MCF 10A (cell line): Measurements from ENCODE around the gene SHISA3. TPM values are rescaled to one million over a fixed set of nuclear protein-coding genes. Genes with fewer than 3 reads are reported as not detected.
A peak's percentile ranks its signal among the peaks of the same experiment; 100 is the strongest.

Experiments
- Bru-seq: library from RNA; stranded (reverse); fragments of 400-500 nt; gene quantifications from one replicate; lab custom pipeline; 2021; lab: Mats Ljungman, UMichigan
- BruChase-seq, 2 experiments: library from RNA; stranded (reverse); fragments of 400-500 nt; gene quantifications; one replicate each; lab custom pipeline; 2021; lab: Mats Ljungman, UMichigan
- BruUV-seq: library from RNA; stranded (reverse); fragments of 400-500 nt; replicated peaks from 2 replicates; lab custom pipeline; 2021; lab: Mats Ljungman, UMichigan
- CTCF ChIA-PET: fragments of 300-600 bp; sonication (Branson Sonifier 250); formaldehyde crosslinking; extraction: SDS; loops from one replicate; lab custom pipeline; 2021; ENCODE audit warnings: antibody characterized with exemption, inconsistent platforms; lab: Yijun Ruan, JAX
- POLR2A ChIA-PET: fragments of 300-600, 350-650 bp; sonication (Branson Sonifier 250); formaldehyde crosslinking; extraction: SDS; loops from one replicate; lab custom pipeline; 2020; ENCODE audit warnings: antibody characterized with exemption, inconsistent platforms; lab: Yijun Ruan, JAX
- DNase-seq: peaks from one replicate; pipeline ENCODE4 v3.0.0-alpha.2; 2018; ENCODE audit not compliant: unreplicated experiment
- H3K27ac Mint-ChIP-seq: one replicate; pipeline ENCODE4 v1.8.0; 2022; ENCODE audit warnings: mild to moderate bottlenecking, low read depth, mixed read lengths; ENCODE audit not compliant: unreplicated experiment
- H3K27me3 Mint-ChIP-seq: one replicate; pipeline ENCODE4 v1.8.0; 2022; ENCODE audit warnings: mixed read lengths; ENCODE audit not compliant: insufficient read depth, unreplicated experiment
- H3K36me3 Mint-ChIP-seq: one replicate; pipeline ENCODE4 v1.8.0; 2022; ENCODE audit warnings: mild to moderate bottlenecking, moderate library complexity, mixed read lengths; ENCODE audit not compliant: insufficient read depth, unreplicated experiment
- H3K4me1 Mint-ChIP-seq: one replicate; pipeline ENCODE4 v1.8.0; 2022; ENCODE audit warnings: mixed read lengths; ENCODE audit not compliant: insufficient read depth, unreplicated experiment
- H3K4me3 Mint-ChIP-seq: one replicate; pipeline ENCODE4 v1.8.0; 2022; ENCODE audit warnings: mild to moderate bottlenecking, moderate library complexity, mixed read lengths; ENCODE audit not compliant: unreplicated experiment
- H3K9me3 Mint-ChIP-seq: one replicate; pipeline ENCODE4 v1.8.0; 2022; ENCODE audit warnings: mixed read lengths; ENCODE audit not compliant: unreplicated experiment
- intact Hi-C: fragments of 100-400 bp; cut with micrococcal nuclease; formaldehyde crosslinking; loops from 2 replicates; pipeline ENCODE4 v1.14.1; 2022
- long read RNA-seq: library from polyadenylated mRNA; stranded (forward); transcript quantifications from one replicate; pipeline ENCODE4 v2.0.0, GENCODE V29; 2022
- total RNA-seq: library from RNA; stranded (reverse); gene quantifications from 2 replicates; pipeline ENCODE4 v1.2.3, GENCODE V29; 2022
- TF ChIP-seq, protein P1 (sequence below): fragments of 200-600 bp; IDR thresholded peaks from one replicate; pipeline ENCODE4 v1.8.0; 2022; ENCODE audit warnings: antibody characterized with exemption, mild to moderate bottlenecking; ENCODE audit not compliant: unreplicated experiment

Gene SHISA3
- not detected in 2 replicates for total RNA-seq
- not detected for Bru-seq, nascent RNA
- BruChase-seq, experiment 1, labeled RNA remaining after a 6-hour chase, result not detected
- not detected for BruChase-seq, experiment 2, labeled RNA remaining after a 2-hour chase
- long read RNA-seq, result 0 reads

DNA sequence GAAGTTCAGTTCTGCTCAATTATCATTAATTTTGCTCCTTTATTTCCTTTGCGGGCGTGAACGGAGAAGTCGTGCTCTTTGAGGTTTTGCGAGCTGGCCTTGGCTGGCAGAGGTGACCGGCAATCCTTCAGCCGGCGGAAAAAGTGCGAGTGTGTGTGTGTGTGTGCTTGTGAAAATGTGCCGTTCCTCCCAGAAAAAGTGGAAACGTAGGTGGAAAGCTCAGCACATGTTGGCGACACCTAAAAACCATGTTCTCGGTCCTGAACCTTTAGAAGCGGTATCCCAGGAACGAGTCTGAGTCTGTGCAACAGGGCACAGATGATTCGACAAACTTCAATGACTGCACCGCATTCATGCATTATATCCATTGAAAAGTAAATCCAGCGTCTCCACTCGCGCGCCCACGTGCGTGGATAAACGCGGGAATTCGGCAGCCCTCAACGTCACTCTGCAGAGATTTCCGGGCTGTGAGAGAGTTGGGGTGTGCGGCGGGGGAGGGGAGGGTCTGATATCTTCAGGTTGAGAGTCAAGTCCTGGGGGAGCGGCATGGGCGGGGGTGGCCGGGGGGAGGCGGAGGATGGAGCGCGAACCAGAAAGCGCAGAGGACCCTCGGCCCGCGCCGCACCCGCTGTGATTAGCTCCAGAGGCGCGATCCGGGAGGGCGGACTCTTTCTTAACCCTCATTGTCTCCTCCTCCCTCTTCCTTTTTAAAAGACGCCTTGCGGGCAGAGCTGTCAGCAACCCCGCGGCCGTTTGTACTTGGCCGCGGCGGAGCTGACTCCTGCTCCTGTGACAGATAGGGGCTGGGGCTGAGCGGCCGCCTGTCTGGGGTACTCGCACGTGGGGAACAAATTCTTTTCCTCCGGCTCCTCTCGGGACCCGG, at the start of gene SHISA3:
Gene SHISA3, plus strand, starts transcription at position 737 of the 883 bp plus-strand sequence. CDS start 569 bp downstream, outside the sequence.
- peak within 1 kb of the TSS; percentile 53 for H3K4me3 Mint-ChIP-seq
- no peak for DNase-seq
- no TSS peak for BruUV-seq
- intact Hi-C loops, result no loop called here
- TF ChIP-seq, protein P1, sequence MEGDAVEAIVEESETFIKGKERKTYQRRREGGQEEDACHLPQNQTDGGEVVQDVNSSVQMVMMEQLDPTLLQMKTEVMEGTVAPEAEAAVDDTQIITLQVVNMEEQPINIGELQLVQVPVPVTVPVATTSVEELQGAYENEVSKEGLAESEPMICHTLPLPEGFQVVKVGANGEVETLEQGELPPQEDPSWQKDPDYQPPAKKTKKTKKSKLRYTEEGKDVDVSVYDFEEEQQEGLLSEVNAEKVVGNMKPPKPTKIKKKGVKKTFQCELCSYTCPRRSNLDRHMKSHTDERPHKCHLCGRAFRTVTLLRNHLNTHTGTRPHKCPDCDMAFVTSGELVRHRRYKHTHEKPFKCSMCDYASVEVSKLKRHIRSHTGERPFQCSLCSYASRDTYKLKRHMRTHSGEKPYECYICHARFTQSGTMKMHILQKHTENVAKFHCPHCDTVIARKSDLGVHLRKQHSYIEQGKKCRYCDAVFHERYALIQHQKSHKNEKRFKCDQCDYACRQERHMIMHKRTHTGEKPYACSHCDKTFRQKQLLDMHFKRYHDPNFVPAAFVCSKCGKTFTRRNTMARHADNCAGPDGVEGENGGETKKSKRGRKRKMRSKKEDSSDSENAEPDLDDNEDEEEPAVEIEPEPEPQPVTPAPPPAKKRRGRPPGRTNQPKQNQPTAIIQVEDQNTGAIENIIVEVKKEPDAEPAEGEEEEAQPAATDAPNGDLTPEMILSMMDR, result no peak
- H3K36me3 Mint-ChIP-seq, result no peaks in the 10 kb centered on the region
- no peaks in the 10 kb centered on the region for H3K9me3 Mint-ChIP-seq
- peaks cover 15% of the 10 kb centered on the region for H3K27me3 Mint-ChIP-seq
- ChIA-PET POLR2A (interaction anchor here (0.7 kb wide), 1 partner anchor 11 kb away, joined by 3 read pairs; no protein-coding TSS in a partner anchor), CTCF (interaction anchor here (0.7 kb wide), 1 partner anchor 261 kb away, joined by 4 read pairs; no protein-coding TSS in a partner anchor)
- no peak within 1 kb of the TSS for H3K27ac Mint-ChIP-seq
- H3K4me1 Mint-ChIP-seq, result no peaks in the 10 kb centered on the region

- H3K4me1 Mint-ChIP-seq, result peaks cover 4% of the 10 kb centered on the region
- TF ChIP-seq, protein P1, result no peak
Observed at GRCh38 chr4:42348247-42348646, 49.0 kb upstream of the SHISA3 start.

DNA sequence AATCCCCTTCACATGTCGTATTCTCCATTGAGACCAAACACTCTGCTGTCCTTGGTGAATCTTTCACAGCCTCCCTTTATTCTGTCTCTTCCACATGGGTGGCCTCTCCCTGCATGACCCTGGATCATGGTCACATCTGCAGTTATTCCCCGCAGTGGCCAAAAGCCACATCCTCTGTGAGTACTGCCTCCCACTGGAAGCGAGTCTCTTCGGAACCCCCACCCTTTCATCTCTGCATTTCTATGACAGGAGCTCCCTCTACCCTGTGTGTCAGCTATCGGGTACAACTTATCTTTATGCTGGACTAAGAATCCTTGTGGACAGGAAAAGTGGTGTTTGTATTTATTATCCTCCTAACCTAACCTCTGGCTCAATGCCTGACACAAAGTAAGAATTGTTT, 48.6 kb upstream of the SHISA3 start:
- Mint-ChIP-seq H3K27ac (peak overlapping the region; percentile 10), H3K36me3 (no peaks in the 10 kb centered on the region), H3K27me3 (no peaks in the 10 kb centered on the region), H3K4me1 (peaks cover 4% of the 10 kb centered on the region), H3K4me3 (no peak overlapping the region), H3K9me3 (no peaks in the 10 kb centered on the region)
- ChIA-PET POLR2A (no interaction called here), CTCF (interaction anchor here (1.0 to 1.1 kb wide), 4 partner anchors 10 to 171 kb away, joined by 3 to 5 read pairs (median 4); no protein-coding TSS in a partner anchor)
- BruUV-seq, result no TSS peak
- TF ChIP-seq, protein P1, result no peak
- no peak for DNase-seq
- intact Hi-C loops, result no loop called here

More at GRCh38 chr4:42348247-42348646, 49.0 kb upstream of the SHISA3 start:
- Mint-ChIP-seq H3K27ac (peak overlapping the region; percentile 10), H3K4me3 (no peak overlapping the region), H3K9me3 (no peaks in the 10 kb centered on the region), H3K36me3 (no peaks in the 10 kb centered on the region), H3K27me3 (no peaks in the 10 kb centered on the region)
- ChIA-PET POLR2A (no interaction called here), CTCF (interaction anchor here (0.6 to 1.1 kb wide), 3 partner anchors 23 to 469 kb away, joined by 3 to 4 read pairs (median 3); no protein-coding TSS in a partner anchor)
- no peak for DNase-seq
- intact Hi-C loops, result no loop called here
- no TSS peak for BruUV-seq
